Measurements from ENCODE around the gene PCED1A. TPM values are rescaled to one million over a fixed set of nuclear protein-coding genes. Genes with fewer than 3 reads are reported as not detected.

The PCED1A gene, protein sequence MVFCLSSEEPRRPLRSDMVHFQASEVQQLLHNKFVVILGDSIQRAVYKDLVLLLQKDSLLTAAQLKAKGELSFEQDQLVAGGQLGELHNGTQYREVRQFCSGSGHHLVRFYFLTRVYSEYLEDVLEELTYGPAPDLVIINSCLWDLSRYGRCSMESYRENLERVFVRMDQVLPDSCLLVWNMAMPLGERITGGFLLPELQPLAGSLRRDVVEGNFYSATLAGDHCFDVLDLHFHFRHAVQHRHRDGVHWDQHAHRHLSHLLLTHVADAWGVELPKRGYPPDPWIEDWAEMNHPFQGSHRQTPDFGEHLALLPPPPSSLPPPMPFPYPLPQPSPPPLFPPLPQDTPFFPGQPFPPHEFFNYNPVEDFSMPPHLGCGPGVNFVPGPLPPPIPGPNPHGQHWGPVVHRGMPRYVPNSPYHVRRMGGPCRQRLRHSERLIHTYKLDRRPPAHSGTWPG
- 10 to 100 TPM; 25.4 to 99.0 (median 48.7) TPM for total RNA-seq

GRCh38 chr20:2840138-2840966, at the start of gene PCED1A, which contains the start of gene VPS16:
Gene PCED1A (minus strand): TSS chr20:2840655. CDS start chr20:2839912, 743 bp downstream.
Gene VPS16 (plus strand): TSS chr20:2840745. CDS start chr20:2840775, 30 bp downstream.
- Histone ChIP-seq H3K36me3 (no peaks in the 10 kb centered on the region), H3K27me3 (no peaks in the 10 kb centered on the region), H3K4me1 (peaks cover 0 to 14% (median 7%) of the 10 kb centered on the region in 4 donors), H3K9me3 (no peaks in the 10 kb centered on the region), H3K4me3 (peak within 1 kb of the TSS; percentile 80 to 94 (median 88)), H3K27ac (peak within 1 kb of the TSS; percentile 86 to 89 (median 87))
- TF ChIP-seq, protein P1, sequence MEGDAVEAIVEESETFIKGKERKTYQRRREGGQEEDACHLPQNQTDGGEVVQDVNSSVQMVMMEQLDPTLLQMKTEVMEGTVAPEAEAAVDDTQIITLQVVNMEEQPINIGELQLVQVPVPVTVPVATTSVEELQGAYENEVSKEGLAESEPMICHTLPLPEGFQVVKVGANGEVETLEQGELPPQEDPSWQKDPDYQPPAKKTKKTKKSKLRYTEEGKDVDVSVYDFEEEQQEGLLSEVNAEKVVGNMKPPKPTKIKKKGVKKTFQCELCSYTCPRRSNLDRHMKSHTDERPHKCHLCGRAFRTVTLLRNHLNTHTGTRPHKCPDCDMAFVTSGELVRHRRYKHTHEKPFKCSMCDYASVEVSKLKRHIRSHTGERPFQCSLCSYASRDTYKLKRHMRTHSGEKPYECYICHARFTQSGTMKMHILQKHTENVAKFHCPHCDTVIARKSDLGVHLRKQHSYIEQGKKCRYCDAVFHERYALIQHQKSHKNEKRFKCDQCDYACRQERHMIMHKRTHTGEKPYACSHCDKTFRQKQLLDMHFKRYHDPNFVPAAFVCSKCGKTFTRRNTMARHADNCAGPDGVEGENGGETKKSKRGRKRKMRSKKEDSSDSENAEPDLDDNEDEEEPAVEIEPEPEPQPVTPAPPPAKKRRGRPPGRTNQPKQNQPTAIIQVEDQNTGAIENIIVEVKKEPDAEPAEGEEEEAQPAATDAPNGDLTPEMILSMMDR (IDR thresholded peaks at IDR 0.05): peak in 1 of 6 experiments; percentile 8
- peak; percentile 51 to 61 for TF ChIP-seq POLR2A (IDR thresholded peaks at IDR 0.05)
- DNase-seq: peak; percentile 81 to 93 (median 92)

GRCh38 chr20:2889797-2890196, 49.3 kb upstream of the PCED1A start:
- Histone ChIP-seq H3K9me3 (no peaks in the 10 kb centered on the region), H3K27ac (no peak overlapping the region), H3K27me3 (no peaks in the 10 kb centered on the region), H3K4me1 (peaks cover 0 to 24% (median 0%) of the 10 kb centered on the region in 4 donors), H3K36me3 (no peaks in the 10 kb centered on the region), H3K4me3 (no peak overlapping the region)
- no peak for DNase-seq
- TF ChIP-seq, protein P1 (IDR thresholded peaks at IDR 0.05): no peak
- no peak for TF ChIP-seq POLR2A (IDR thresholded peaks at IDR 0.05)

DNA sequence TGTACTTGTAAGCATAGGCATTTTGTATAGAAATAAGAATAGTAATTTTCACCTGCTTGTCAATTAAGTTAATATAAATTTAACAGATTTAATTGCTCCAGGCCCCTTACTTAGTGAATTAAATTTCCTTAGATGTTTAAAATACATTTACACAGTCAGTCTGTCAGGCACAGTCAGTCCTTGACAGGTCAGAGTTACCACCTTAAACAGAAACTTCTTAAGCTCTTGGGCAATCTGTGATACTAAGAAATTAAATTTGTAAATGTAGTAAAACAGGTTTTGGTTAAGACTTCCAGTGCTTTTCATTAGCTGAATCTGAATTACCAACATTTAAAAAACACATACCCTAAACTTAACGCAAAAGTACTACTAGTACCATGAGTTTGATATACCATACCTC, 48.8 kb upstream of the PCED1A start:
- Histone ChIP-seq H3K9me3 (no peaks in the 10 kb centered on the region), H3K4me3 (no peak overlapping the region), H3K27ac (no peak overlapping the region), H3K4me1 (peaks cover 0 to 25% (median 0%) of the 10 kb centered on the region in 4 donors), H3K27me3 (no peaks in the 10 kb centered on the region), H3K36me3 (no peaks in the 10 kb centered on the region)
- no peak for DNase-seq
- TF ChIP-seq POLR2A (IDR thresholded peaks at IDR 0.05): no peak
- TF ChIP-seq, protein P1 (IDR thresholded peaks at IDR 0.05): no peak

DNA sequence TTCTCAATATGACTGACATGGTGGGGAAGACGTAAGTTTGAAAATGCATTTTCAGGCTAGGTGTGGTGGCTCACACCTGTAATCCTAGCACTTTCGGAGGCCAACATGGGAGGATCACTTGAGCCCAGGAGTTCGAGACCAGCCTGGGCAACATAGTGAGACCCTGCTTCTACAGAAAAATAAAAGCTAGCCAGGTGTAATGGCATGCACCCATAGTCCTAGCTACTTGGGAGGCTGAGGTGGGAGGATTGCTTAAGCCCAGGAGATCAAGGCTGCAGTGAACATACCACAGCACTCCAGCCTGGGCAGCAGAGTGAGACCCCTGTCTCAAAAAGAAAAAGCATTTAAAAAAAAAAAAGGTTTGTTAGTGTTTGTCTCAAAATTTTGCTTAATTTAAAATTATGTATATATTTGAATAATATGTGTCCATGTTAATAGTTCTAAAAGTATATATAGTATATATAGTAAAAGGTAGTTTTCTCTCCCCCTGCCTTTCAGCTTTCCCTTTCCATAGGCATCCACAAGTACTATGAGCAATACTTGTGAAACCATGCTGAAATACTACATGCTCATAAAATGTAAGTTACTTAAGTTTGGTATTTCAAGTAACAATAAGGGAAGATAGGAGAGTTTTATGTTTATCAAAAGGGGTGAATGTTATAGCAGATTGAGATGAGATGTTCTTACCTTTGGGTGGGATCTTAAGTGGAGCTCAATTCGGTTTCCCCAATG, 47.9 kb upstream of the PCED1A start:
- no peak for DNase-seq
- TF ChIP-seq, protein P1 (IDR thresholded peaks at IDR 0.05): no peak
- no peak for TF ChIP-seq POLR2A (IDR thresholded peaks at IDR 0.05)
- H3K4me3 ChIP-seq: no peak overlapping the region
- H3K27ac ChIP-seq: no peak overlapping the region
- no peaks in the 10 kb centered on the region for H3K36me3 ChIP-seq
- peaks cover 0 to 25% (median 0%) of the 10 kb centered on the region in 4 donors for H3K4me1 ChIP-seq
- no peaks in the 10 kb centered on the region for H3K27me3 ChIP-seq
- no peaks in the 10 kb centered on the region for H3K9me3 ChIP-seq

DNA sequence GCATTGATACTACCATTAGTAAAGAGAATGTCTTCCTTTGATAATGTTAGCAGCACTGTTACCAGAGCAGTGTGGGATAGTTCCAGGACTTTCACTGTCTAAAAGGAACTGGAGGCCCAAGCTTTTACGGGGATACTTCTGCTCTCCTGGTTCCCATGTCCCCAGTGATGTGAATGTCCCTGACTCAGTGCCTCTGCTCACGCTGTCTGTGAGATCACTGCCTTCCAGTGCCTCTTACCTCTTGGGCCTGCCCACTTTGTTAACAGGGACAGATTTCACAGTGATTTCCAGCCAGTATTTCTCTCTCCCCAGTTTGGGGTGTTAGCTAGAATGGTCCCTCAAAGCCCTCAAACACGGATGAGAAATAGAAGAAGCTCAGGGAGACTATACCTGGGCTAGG, 47.3 kb upstream of the PCED1A start:
- DNase-seq: no peak
- TF ChIP-seq POLR2A (IDR thresholded peaks at IDR 0.05): no peak
- TF ChIP-seq, protein P1 (IDR thresholded peaks at IDR 0.05): no peak
- Histone ChIP-seq H3K27me3 (no peaks in the 10 kb centered on the region), H3K36me3 (no peaks in the 10 kb centered on the region), H3K9me3 (no peaks in the 10 kb centered on the region), H3K4me1 (peaks cover 0 to 25% (median 0%) of the 10 kb centered on the region in 4 donors), H3K27ac (no peak overlapping the region), H3K4me3 (no peak overlapping the region)
